ENCODE data around the gene MUC13. TPM values are rescaled to one million over a fixed set of nuclear protein-coding genes. Genes with fewer than 3 reads are reported as not detected.
A peak's percentile ranks its signal among the peaks of the same experiment; 100 is the strongest.

MUC13 gene
- total and polyA plus RNA-seq, 9 of the 15 experiments (the other 6 are each of a cell fraction or from before 2014, with no cell fraction given), result 0.09 TPM; not detected in 8

GRCh38 chr3:124878561-124879336 lies 55.8 kb downstream of the MUC13 start (continued):
- no peak for TF ChIP-seq POU5F1 (IDR thresholded peaks at IDR 0.05; ENCODE audit: borderline replicate concordance, low read depth, low read length, partially characterized antibody)
- no peak for TF ChIP-seq ZC3H4 (CRISPR knock-in tag; IDR thresholded peaks at IDR 0.05; ENCODE audit: borderline replicate concordance)
- peak; percentile 92 for TF ChIP-seq FOSL1 (tag; conservative IDR thresholded peaks at IDR 0.05)
- TF ChIP-seq BCLAF1 (IDR thresholded peaks at IDR 0.05; ENCODE audit: borderline replicate concordance in 1 of 2, control insufficient read depth in 1 of 2, low read depth in 2 of 2, low read length in 1 of 2), result no peak
- TF ChIP-seq RNF2 (IDR thresholded peaks at IDR 0.05), result peak; percentile 65
- no peak for TF ChIP-seq ZNF785 (CRISPR knock-in tag; IDR thresholded peaks at IDR 0.05)
- no peak for TF ChIP-seq HMGN3 (IDR thresholded peaks at IDR 0.05; ENCODE audit: borderline replicate concordance, extremely low read depth, insufficient read length, low read depth, low read length)
- no peak for TF ChIP-seq POLR2G (IDR thresholded peaks at IDR 0.05; ENCODE audit: low read depth, low read length)
- no peak for TF ChIP-seq ZNF764 (CRISPR knock-in tag; IDR thresholded peaks at IDR 0.05; ENCODE audit: low read depth)
- TF ChIP-seq FOXP4 (CRISPR knock-in tag; IDR thresholded peaks at IDR 0.05; ENCODE audit: borderline replicate concordance), result no peak
- TF ChIP-seq MAFG (tag; conservative IDR thresholded peaks at IDR 0.05), result peak; percentile 72

Measured in K562 (cell line).